Parathyroid adenoma (tissue), 2 donors: ENCODE results near the gene PRTN3.

Experiments
- H2AFZ ChIP-seq: fragments of 300-600 bp; sonication (generic); one replicate; pipeline ENCODE4 v1.7.0; 2017; ENCODE audit warnings: antibody characterized with exemption, mild to moderate bottlenecking
- H3K27ac ChIP-seq: fragments of 300-600 bp; sonication (generic); one replicate; pipeline ENCODE4 v1.7.0; 2017
- H3K27me3 ChIP-seq: fragments of 300-600 bp; sonication (generic); one replicate; pipeline ENCODE4 v1.7.0; 2017; ENCODE audit warnings: low read length; ENCODE audit not compliant: control insufficient read depth, insufficient read depth
- H3K36me3 ChIP-seq: fragments of 300-600 bp; sonication (generic); one replicate; pipeline ENCODE4 v1.7.0; 2017; ENCODE audit warnings: low read length; ENCODE audit not compliant: control insufficient read depth, insufficient read depth
- H3K4me1 ChIP-seq: fragments of 300-600 bp; sonication (generic); one replicate; pipeline ENCODE4 v1.7.0; 2017; ENCODE audit warnings: control low read depth
- H3K4me2 ChIP-seq: fragments of 300-600 bp; sonication (generic); one replicate; pipeline ENCODE4 v1.7.0; 2017; ENCODE audit warnings: low read length
- H3K4me3 ChIP-seq: fragments of 300-600 bp; sonication (generic); one replicate; pipeline ENCODE4 v1.7.0; 2017; ENCODE audit warnings: low read depth, low read length
- H3K79me2 ChIP-seq: fragments of 300-600 bp; sonication (generic); one replicate; pipeline ENCODE4 v1.7.0; 2017; ENCODE audit warnings: control low read depth
- H3K9ac ChIP-seq: fragments of 300-600 bp; sonication (generic); one replicate; pipeline ENCODE4 v1.7.0; 2017; ENCODE audit warnings: mild to moderate bottlenecking
- H3K9me3 ChIP-seq: fragments of 300-600 bp; sonication (generic); one replicate; pipeline ENCODE4 v1.7.0; 2017; ENCODE audit warnings: low read length; ENCODE audit not compliant: control insufficient read depth
- TF ChIP-seq, protein P1 (sequence below): fragments of 300-600 bp; sonication (generic); IDR thresholded peaks from one replicate; pipeline ENCODE4 v1.7.0; 2017; ENCODE audit warnings: antibody characterized with exemption, mild to moderate bottlenecking
- donor health status: primary hyperparathyroidism.

The PRTN3 gene

DNA sequence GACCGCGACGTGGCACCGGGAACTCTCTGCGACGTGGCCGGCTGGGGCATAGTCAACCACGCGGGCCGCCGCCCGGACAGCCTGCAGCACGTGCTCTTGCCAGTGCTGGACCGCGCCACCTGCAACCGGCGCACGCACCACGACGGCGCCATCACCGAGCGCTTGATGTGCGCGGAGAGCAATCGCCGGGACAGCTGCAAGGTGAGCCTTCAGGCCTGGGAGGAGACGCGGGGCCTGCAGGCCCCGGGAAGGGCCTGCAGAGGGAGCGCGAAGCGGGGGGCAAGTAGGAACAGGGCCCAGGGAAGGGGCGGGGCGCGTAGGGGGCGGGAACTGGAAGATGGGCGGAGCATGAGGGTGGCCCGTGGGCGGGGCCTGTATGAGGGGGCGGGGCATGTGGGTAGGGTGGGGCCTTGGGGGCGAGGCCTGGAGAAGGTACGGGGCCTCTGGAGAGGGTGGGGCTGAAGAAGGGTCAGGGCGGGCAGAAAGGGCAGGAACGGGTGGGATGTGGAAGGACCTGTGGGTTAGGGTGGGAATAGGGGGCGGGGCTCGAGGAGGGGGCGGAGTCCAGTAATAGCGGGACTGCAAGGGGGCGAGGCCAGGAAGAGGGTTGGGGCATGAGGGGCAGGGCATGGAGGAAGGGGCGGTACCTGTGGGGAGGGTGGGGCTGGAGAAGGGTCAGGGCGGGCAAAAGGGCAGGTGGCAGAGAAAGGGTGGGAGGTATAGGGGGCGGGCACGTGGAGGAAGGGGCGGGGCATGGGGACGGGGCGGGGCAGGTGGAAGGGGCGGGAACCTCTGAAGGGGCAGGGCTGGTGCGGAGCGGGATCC lies 21.2 kb downstream of the PRTN3 start:
- TF ChIP-seq, protein P1, sequence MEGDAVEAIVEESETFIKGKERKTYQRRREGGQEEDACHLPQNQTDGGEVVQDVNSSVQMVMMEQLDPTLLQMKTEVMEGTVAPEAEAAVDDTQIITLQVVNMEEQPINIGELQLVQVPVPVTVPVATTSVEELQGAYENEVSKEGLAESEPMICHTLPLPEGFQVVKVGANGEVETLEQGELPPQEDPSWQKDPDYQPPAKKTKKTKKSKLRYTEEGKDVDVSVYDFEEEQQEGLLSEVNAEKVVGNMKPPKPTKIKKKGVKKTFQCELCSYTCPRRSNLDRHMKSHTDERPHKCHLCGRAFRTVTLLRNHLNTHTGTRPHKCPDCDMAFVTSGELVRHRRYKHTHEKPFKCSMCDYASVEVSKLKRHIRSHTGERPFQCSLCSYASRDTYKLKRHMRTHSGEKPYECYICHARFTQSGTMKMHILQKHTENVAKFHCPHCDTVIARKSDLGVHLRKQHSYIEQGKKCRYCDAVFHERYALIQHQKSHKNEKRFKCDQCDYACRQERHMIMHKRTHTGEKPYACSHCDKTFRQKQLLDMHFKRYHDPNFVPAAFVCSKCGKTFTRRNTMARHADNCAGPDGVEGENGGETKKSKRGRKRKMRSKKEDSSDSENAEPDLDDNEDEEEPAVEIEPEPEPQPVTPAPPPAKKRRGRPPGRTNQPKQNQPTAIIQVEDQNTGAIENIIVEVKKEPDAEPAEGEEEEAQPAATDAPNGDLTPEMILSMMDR: no peak
- Histone ChIP-seq H3K4me3 (no peak overlapping the region), H3K36me3 (no peaks in the 10 kb centered on the region), H2AFZ (no peak overlapping the region), H3K9me3 (no peaks in the 10 kb centered on the region), H3K4me2 (no peak overlapping the region), H3K4me1 (no peaks in the 10 kb centered on the region), H3K27ac (no peak overlapping the region), H3K79me2 (no peaks in the 10 kb centered on the region), H3K27me3 (no peaks in the 10 kb centered on the region), H3K9ac (no peak overlapping the region)

GRCh38 chr19:862581-863314 lies 21.9 kb downstream of the PRTN3 start:
- H3K9me3 ChIP-seq: no peaks in the 10 kb centered on the region
- TF ChIP-seq, protein P1: no peak
- H3K79me2 ChIP-seq: no peaks in the 10 kb centered on the region
- no peaks in the 10 kb centered on the region for H3K36me3 ChIP-seq
- H3K27ac ChIP-seq: no peak overlapping the region
- no peaks in the 10 kb centered on the region for H3K27me3 ChIP-seq
- H3K9ac ChIP-seq: no peak overlapping the region
- no peak overlapping the region for H2AFZ ChIP-seq
- H3K4me3 ChIP-seq: no peak overlapping the region
- H3K4me2 ChIP-seq: no peak overlapping the region
- H3K4me1 ChIP-seq: no peaks in the 10 kb centered on the region

DNA sequence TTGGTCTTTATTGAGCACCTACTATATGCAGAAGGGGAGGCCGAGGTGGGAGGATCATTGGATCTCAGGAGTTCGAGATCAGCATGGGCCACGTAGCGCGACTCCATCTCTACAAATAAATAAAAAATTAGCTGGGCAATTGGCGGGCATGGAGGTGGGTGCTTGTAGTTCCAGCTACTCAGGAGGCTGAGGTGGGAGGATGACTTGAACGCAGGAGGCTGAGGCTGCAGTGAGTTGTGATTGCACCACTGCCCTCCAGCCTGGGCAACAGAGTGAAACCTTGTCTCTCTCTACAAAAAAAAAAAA lies 22.5 kb downstream of the PRTN3 start:
- H3K27me3 ChIP-seq: no peaks in the 10 kb centered on the region
- H3K36me3 ChIP-seq: no peaks in the 10 kb centered on the region
- H3K27ac ChIP-seq: no peak overlapping the region
- no peaks in the 10 kb centered on the region for H3K79me2 ChIP-seq
- no peaks in the 10 kb centered on the region for H3K9me3 ChIP-seq
- H3K9ac ChIP-seq: no peak overlapping the region
- no peaks in the 10 kb centered on the region for H3K4me1 ChIP-seq
- H3K4me2 ChIP-seq: no peak overlapping the region
- no peak overlapping the region for H2AFZ ChIP-seq
- TF ChIP-seq, protein P1: no peak
- H3K4me3 ChIP-seq: no peak overlapping the region

DNA sequence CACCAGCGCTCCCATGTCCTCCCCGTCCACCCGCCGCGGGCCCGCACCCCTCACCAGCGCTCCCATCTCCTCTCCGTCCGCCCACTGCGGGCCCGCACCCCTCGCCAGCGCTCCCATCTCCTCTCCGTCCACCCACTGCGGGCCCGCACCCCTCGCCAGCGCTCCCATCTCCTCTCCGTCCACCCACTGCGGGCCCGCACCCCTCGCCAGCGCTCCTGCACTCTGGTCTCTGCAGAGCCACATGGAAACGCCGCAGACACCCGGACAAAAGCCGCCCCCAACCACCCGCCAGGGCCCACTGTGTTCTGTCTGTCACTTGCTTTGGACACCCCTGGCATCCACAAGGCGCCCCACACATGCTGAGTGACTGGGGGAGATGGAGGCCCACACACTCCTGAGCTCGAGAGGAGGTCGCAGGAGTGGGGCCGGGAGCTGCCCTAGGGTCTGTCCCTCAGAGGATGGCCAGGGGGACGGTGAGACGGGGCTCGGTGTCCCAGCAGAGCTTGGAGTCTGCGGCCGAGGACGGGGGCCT lies 26.0 kb downstream of the PRTN3 start:
- H3K9ac ChIP-seq: no peak overlapping the region
- no peaks in the 10 kb centered on the region for H3K27me3 ChIP-seq
- no peak overlapping the region for H3K4me3 ChIP-seq
- H3K36me3 ChIP-seq: no peaks in the 10 kb centered on the region
- no peak overlapping the region for H3K27ac ChIP-seq
- no peaks in the 10 kb centered on the region for H3K4me1 ChIP-seq
- H3K79me2 ChIP-seq: no peaks in the 10 kb centered on the region
- H2AFZ ChIP-seq: no peak overlapping the region
- H3K9me3 ChIP-seq: no peaks in the 10 kb centered on the region
- no peak overlapping the region for H3K4me2 ChIP-seq
- TF ChIP-seq, protein P1: no peak
